Stimulated activated CD4-positive, alpha-beta T cell treated with anti-CD3 and anti-CD28 coated beads, Interleukin-1b, Interleukin-23, amount 100 ng/mL, for 24 hours (primary cell): Measurements from ENCODE around the gene SPATA16.
"Not testable (repeated sequence)": the region's sequence is repeated elsewhere in the genome, so short reads cannot be mapped to it uniquely, and the experiment has no call there.

Experiments
- DNase-seq, 4 experiments: peaks; one replicate each; pipeline ENCODE4 v3.0.0-alpha.2; 2020; ENCODE audit warnings: low read depth in 4 of 4, low spot score in 1 of 4

SPATA16 gene

GRCh38 chr3:172885704-172886103 lies 255.3 kb downstream of the SPATA16 start:
- DNase-seq, result no peak

GRCh38 chr3:172882563-172882962 lies 258.5 kb downstream of the SPATA16 start:
- no peak for DNase-seq

GRCh38 chr3:172879381-172879780 lies 261.7 kb downstream of the SPATA16 start:
- DNase-seq, result not testable (repeated sequence)

- no peak for DNase-seq
These were observed 264.0 kb downstream of the SPATA16 start for GRCh38 chr3:172877011-172877410.

GRCh38 chr3:172876297-172876696 lies 264.7 kb downstream of the SPATA16 start:
- DNase-seq, result no peak

GRCh38 chr3:172875039-172875438 lies 266.0 kb downstream of the SPATA16 start:
- DNase-seq, result no peak

- no peak for DNase-seq
These were observed 271.1 kb downstream of the SPATA16 start for GRCh38 chr3:172869784-172870518.

GRCh38 chr3:172869368-172869771 lies 271.7 kb downstream of the SPATA16 start:
- no peak for DNase-seq

- DNase-seq, result no peak
These were observed 272.3 kb downstream of the SPATA16 start for GRCh38 chr3:172868582-172869200.

- DNase-seq, result not testable (repeated sequence)
These were observed 274.2 kb downstream of the SPATA16 start for GRCh38 chr3:172866726-172867350.

GRCh38 chr3:172859041-172859440 lies 282.0 kb downstream of the SPATA16 start:
- DNase-seq, result no peak

GRCh38 chr3:172856795-172857742 lies 284.0 kb downstream of the SPATA16 start:
- no peak for DNase-seq

- no peak for DNase-seq
These were observed 286.0 kb downstream of the SPATA16 start for GRCh38 chr3:172855037-172855436.

- no peak for DNase-seq
These were observed 286.9 kb downstream of the SPATA16 start for GRCh38 chr3:172853921-172854666.

GRCh38 chr3:172853005-172853404 lies 288.0 kb downstream of the SPATA16 start:
- DNase-seq, result no peak

GRCh38 chr3:172848910-172849309 lies 292.1 kb downstream of the SPATA16 start:
- DNase-seq, result no peak

GRCh38 chr3:172847292-172847691 lies 293.7 kb downstream of the SPATA16 start:
- DNase-seq, result no peak

- DNase-seq, result no peak
These were observed 294.3 kb downstream of the SPATA16 start for GRCh38 chr3:172846706-172847105.

GRCh38 chr3:172846103-172846561 lies 294.9 kb downstream of the SPATA16 start:
- DNase-seq, result no peak

- no peak for DNase-seq
These were observed 296.6 kb downstream of the SPATA16 start for GRCh38 chr3:172844428-172844827.
